SK-N-MC (cell line): Measurements from ENCODE around the gene DTNBP1.

ENCODE experiments used
- DNase-seq: peaks from one replicate; pipeline ENCODE4 v3.0.0-alpha.2; 2011; ENCODE audit warnings: low read depth, low spot score
- H3K27ac ChIP-seq: fragments of 200-600 bp; sonication (generic); 2 replicates; pipeline ENCODE4 v1.5.1; 2016; ENCODE audit warnings: mixed run types
- H3K36me3 ChIP-seq: fragments of 200-600 bp; sonication (generic); 2 replicates; pipeline ENCODE4 v1.6.1; 2017; ENCODE audit warnings: antibody characterized with exemption, low read length, mixed read lengths; ENCODE audit not compliant: insufficient read depth
- H3K4me3 ChIP-seq: fragments of 200-600 bp; sonication (generic); 2 replicates; pipeline ENCODE4 v1.5.1; 2016
- H3K9ac ChIP-seq: fragments of 200-600 bp; sonication (generic); 2 replicates; pipeline ENCODE4 v1.8.0; 2017; ENCODE audit warnings: mixed run types, mixed read lengths; ENCODE audit not compliant: insufficient read length
- H3K9me3 ChIP-seq: fragments of 200-600 bp; sonication (generic); 2 replicates; pipeline ENCODE4 v1.6.1; 2017; ENCODE audit warnings: low read depth, mild to moderate bottlenecking, antibody characterized with exemption, low read length, moderate library complexity, mixed read lengths
- EZH2 ChIP-seq: fragments of 200-600 bp; sonication (generic); IDR thresholded peaks from one replicate; pipeline ENCODE4 v1.6.1; 2017; ENCODE audit warnings: antibody characterized with exemption
- FOXP2 ChIP-seq: optimal IDR thresholded peaks from 2 replicates; pipeline ENCODE3; 2011; ENCODE audit warnings: mild to moderate bottlenecking, moderate library complexity; ENCODE audit not compliant: insufficient read depth; ENCODE audit errors: extremely low read length, control extremely low read depth
- POLR2AphosphoS5 ChIP-seq: IDR thresholded peaks from 2 replicates; pipeline ENCODE4 v1.6.1; 2012; ENCODE audit warnings: mild to moderate bottlenecking, low read depth, low read length, borderline replicate concordance

Gene DTNBP1

DNA sequence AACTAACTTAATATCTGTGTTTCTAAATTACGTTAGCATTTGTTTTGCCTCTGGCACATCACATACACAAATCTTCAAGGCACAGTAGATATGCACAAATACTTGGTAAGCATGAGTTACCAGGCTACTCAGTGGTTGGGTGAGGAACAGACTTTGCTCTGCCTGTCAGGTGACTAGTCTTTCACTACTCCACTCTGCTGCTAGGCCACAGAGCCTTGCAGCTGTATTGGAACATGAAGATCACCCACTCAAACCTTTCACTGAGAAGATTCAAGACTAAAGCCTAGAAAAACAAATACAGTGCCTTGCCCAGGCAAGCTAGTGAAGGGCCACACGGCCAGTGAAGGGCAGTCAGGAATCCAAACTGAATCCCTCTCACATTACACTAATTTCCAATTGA lies 47.0 kb downstream of the DTNBP1 start:
- H3K27ac ChIP-seq, result no peak overlapping the region; the same call in 1 of the 2 replicates
- TF ChIP-seq POLR2AphosphoS5, result no peak
- TF ChIP-seq EZH2, result no peak
- TF ChIP-seq FOXP2, result no peak
- peaks cover 3% of the 10 kb centered on the region for H3K9me3 ChIP-seq
- H3K4me3 ChIP-seq, result no peak overlapping the region
- DNase-seq, result no peak
- no peak overlapping the region for H3K9ac ChIP-seq
- peaks cover 43% of the 10 kb centered on the region for H3K36me3 ChIP-seq

- no peak for TF ChIP-seq EZH2
- TF ChIP-seq POLR2AphosphoS5, result no peak
- TF ChIP-seq FOXP2, result no peak
- no peak for DNase-seq
- H3K4me3 ChIP-seq, result no peak overlapping the region
- no peak overlapping the region for H3K27ac ChIP-seq
- no peak overlapping the region for H3K9ac ChIP-seq
- peaks cover 3% of the 10 kb centered on the region for H3K9me3 ChIP-seq
- peaks cover 57% of the 10 kb centered on the region for H3K36me3 ChIP-seq
Measured at GRCh38 chr6:15614277-15614676, 48.6 kb downstream of the DTNBP1 start.

DNA sequence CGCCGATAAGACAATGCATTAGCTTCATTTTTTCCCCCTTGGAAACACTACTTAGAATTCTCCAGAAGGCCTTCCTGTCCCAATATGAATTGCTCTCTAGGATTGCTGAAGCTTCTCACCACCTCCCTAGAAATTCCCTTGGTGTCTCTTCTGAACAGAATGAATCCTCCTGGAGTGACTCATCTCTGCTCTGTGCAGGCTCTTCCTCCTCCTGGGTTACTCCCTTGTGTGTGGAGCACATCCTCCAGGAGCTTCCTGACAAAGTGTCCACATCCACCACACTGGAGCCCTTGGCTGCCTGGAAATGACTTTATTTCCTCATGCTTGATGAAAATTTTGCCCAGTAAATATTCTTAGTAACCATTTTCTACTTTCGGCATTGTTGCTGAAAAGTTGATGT lies 54.4 kb downstream of the DTNBP1 start:
- peak overlapping the region; percentile 63 for H3K27ac ChIP-seq

DNA sequence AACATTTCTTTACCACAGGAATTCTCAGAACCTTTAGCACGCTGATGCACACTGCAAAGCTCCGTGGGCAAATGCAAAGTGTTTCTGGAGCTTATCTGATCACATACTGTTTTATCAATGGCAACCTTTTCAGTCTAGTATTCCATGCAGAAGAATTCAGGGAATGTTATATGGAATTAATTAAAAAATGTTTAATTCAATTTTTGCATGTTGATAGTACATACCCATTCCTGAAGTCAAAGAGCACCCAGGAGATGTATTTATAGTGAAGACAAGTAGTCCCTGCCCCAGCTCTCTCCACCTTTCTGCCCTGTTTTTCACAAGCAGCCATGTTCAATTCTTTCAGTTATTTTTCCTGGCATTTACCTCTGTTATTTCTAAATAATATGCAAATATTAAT lies 55.2 kb downstream of the DTNBP1 start:
- 0 out of 2 replicates have a peak, but pooled peaks cover 3% of the 10 kb centered on the region for H3K9me3 ChIP-seq
- no peak overlapping the region for H3K4me3 ChIP-seq
- peak overlapping the region; percentile 63; the same call in 1 of the 2 replicates for H3K27ac ChIP-seq
- peaks cover 29% of the 10 kb centered on the region for H3K36me3 ChIP-seq
- no peak for DNase-seq
- H3K9ac ChIP-seq, result no peak overlapping the region
- no peak for TF ChIP-seq POLR2AphosphoS5
- TF ChIP-seq FOXP2, result no peak
- TF ChIP-seq EZH2, result no peak

More for the DNA sequence above, 54.4 kb downstream of the DTNBP1 start:
- DNase-seq, result no peak
- Histone ChIP-seq H3K9ac (no peak overlapping the region), H3K36me3 (peaks cover 29% of the 10 kb centered on the region), H3K9me3 (0 out of 2 replicates have a peak, but pooled peaks cover 3% of the 10 kb centered on the region), H3K4me3 (no peak overlapping the region)
- TF ChIP-seq POLR2AphosphoS5 (no peak), FOXP2 (no peak), EZH2 (no peak)

- no peak for TF ChIP-seq POLR2AphosphoS5
- no peak for TF ChIP-seq EZH2
- no peak for TF ChIP-seq FOXP2
- H3K9me3 ChIP-seq, result no peaks in the 10 kb centered on the region
Measured at GRCh38 chr6:15606347-15606746, 56.5 kb downstream of the DTNBP1 start.

GRCh38 chr6:15604843-15605242 lies 58.0 kb downstream of the DTNBP1 start:
- no peaks in the 10 kb centered on the region for H3K9me3 ChIP-seq
- H3K36me3 ChIP-seq, result peaks cover 9% of the 10 kb centered on the region
- no peak overlapping the region for H3K4me3 ChIP-seq
- no peak for TF ChIP-seq FOXP2
- no peak for TF ChIP-seq POLR2AphosphoS5
- TF ChIP-seq EZH2, result no peak
- DNase-seq, result no peak
- no peak overlapping the region for H3K27ac ChIP-seq
- H3K9ac ChIP-seq, result no peak overlapping the region

More at GRCh38 chr6:15606347-15606746, 56.5 kb downstream of the DTNBP1 start:
- peaks cover 19% of the 10 kb centered on the region for H3K36me3 ChIP-seq
- no peak overlapping the region for H3K9ac ChIP-seq
- no peak overlapping the region for H3K27ac ChIP-seq
- no peak for DNase-seq
- H3K4me3 ChIP-seq, result no peak overlapping the region

- DNase-seq, result no peak
Measured at GRCh38 chr6:15602154-15602553, 60.7 kb downstream of the DTNBP1 start.

GRCh38 chr6:15598273-15598798 lies 64.5 kb downstream of the DTNBP1 start:
- Histone ChIP-seq H3K36me3 (0 out of 2 replicates have a peak, but pooled peaks cover 4% of the 10 kb centered on the region), H3K9ac (no peak overlapping the region), H3K27ac (no peak overlapping the region; the same call in 1 of the 2 replicates), H3K4me3 (no peak overlapping the region), H3K9me3 (no peaks in the 10 kb centered on the region)
- TF ChIP-seq EZH2 (no peak), FOXP2 (no peak), POLR2AphosphoS5 (no peak)
- no peak for DNase-seq

More at GRCh38 chr6:15602154-15602553, 60.7 kb downstream of the DTNBP1 start:
- Histone ChIP-seq H3K9me3 (no peaks in the 10 kb centered on the region), H3K4me3 (no peak overlapping the region), H3K36me3 (0 out of 2 replicates have a peak, but pooled peaks cover 4% of the 10 kb centered on the region), H3K27ac (no peak overlapping the region), H3K9ac (no peak overlapping the region)
- TF ChIP-seq EZH2 (no peak), FOXP2 (no peak), POLR2AphosphoS5 (no peak)
